Activated T-cell treated with anti-CD3 and anti-CD28 coated beads, Interleukin-2, amount 50 U/mL, for 72 hours (primary cell): ENCODE results near the gene PID1. TPM values are rescaled to one million over a fixed set of nuclear protein-coding genes. Genes with fewer than 3 reads are reported as not detected.
"Not testable (repeated sequence)": the region's sequence is repeated elsewhere in the genome, so short reads cannot be mapped to it uniquely, and the experiment has no call there.

Experiments used
- ATAC-seq, 2 donors: fragments of 150-1000 bp; cut with Tn5 transposase; replicated peaks in 1 of 2; 2 replicates each; pipeline ENCODE4 v1.10.0; 2021; ENCODE audit warnings: moderate library complexity in 2 of 2, mild to moderate bottlenecking in 1 of 2
- DNase-seq, 2 donors: peaks; one replicate each; pipeline ENCODE4 v3.0.0; 2021 to 2022; ENCODE audit warnings: mixed read lengths in 1 of 2
- H3K27ac Mint-ChIP-seq: one replicate; pipeline ENCODE4 v1.8.0; 2022; ENCODE audit warnings: mild to moderate bottlenecking, moderate library complexity, mixed read lengths
- H3K27me3 Mint-ChIP-seq: one replicate; pipeline ENCODE4 v1.8.0; 2022; ENCODE audit warnings: low read depth, mixed read lengths
- H3K36me3 Mint-ChIP-seq, 2 donors: one replicate each; pipeline ENCODE4 v1.8.0; 2022; ENCODE audit warnings: mixed read lengths in 2 of 2, mild to moderate bottlenecking in 1 of 2; ENCODE audit not compliant: insufficient read depth in 2 of 2
- H3K4me1 Mint-ChIP-seq: one replicate; pipeline ENCODE4 v1.8.0; 2022; ENCODE audit warnings: low read depth, mixed read lengths
- H3K4me3 Mint-ChIP-seq, 2 donors: one replicate each; pipeline ENCODE4 v1.8.0; 2022; ENCODE audit warnings: mild to moderate bottlenecking in 2 of 2, mixed read lengths in 2 of 2, moderate library complexity in 2 of 2
- H3K9me3 Mint-ChIP-seq, 2 donors: one replicate each; pipeline ENCODE4 v1.8.0; 2022; ENCODE audit warnings: mixed read lengths in 2 of 2
- total RNA-seq, 2 donors: library from RNA; stranded (reverse); gene quantifications; one replicate each; pipeline ENCODE4 v1.2.3, GENCODE V29; 2022

PID1 gene
- total RNA-seq, 2 donors from 2014 or later: not detected

- Mint-ChIP-seq H3K27ac (no peak overlapping the region), H3K4me3 (no peak overlapping the region), H3K36me3 (no peaks in the 10 kb centered on the region), H3K9me3 (peaks cover 0 to 6% of the 10 kb centered on the region in 2 donors), H3K4me1 (no peaks in the 10 kb centered on the region), H3K27me3 (no peaks in the 10 kb centered on the region)
- ATAC-seq (no peak), DNase-seq (no peak)
These were observed 186.6 kb downstream of the PID1 start for GRCh38 chr2:229084447-229084846.

- H3K4me3 Mint-ChIP-seq: no peak overlapping the region
- no peak overlapping the region for H3K27ac Mint-ChIP-seq
- ATAC-seq (no peak), DNase-seq (no peak)
- no peaks in the 10 kb centered on the region for H3K4me1 Mint-ChIP-seq
- peaks cover 0 to 6% of the 10 kb centered on the region in 2 donors for H3K9me3 Mint-ChIP-seq
- H3K27me3 Mint-ChIP-seq: no peaks in the 10 kb centered on the region
- H3K36me3 Mint-ChIP-seq: no peaks in the 10 kb centered on the region
These were observed 187.3 kb downstream of the PID1 start for GRCh38 chr2:229083606-229084340.

GRCh38 chr2:229081411-229081810 is 189.7 kb downstream of the PID1 start:
- Mint-ChIP-seq H3K27me3 (no peaks in the 10 kb centered on the region), H3K4me1 (no peaks in the 10 kb centered on the region), H3K36me3 (no peaks in the 10 kb centered on the region), H3K27ac (no peak overlapping the region), H3K4me3 (no peak overlapping the region), H3K9me3 (peaks cover 0 to 1% of the 10 kb centered on the region in 2 donors)
- no peak for DNase-seq
- no peak for ATAC-seq

- ATAC-seq (no peak), DNase-seq (no peak)
- H3K27ac Mint-ChIP-seq: no peak overlapping the region
- no peak overlapping the region for H3K4me3 Mint-ChIP-seq
- H3K4me1 Mint-ChIP-seq: no peaks in the 10 kb centered on the region
- peaks cover 3 to 7% of the 10 kb centered on the region in 2 donors for H3K9me3 Mint-ChIP-seq
- peaks cover 0 to 2% of the 10 kb centered on the region in 2 donors for H3K36me3 Mint-ChIP-seq
- no peaks in the 10 kb centered on the region for H3K27me3 Mint-ChIP-seq
These were observed 190.9 kb downstream of the PID1 start for GRCh38 chr2:229080172-229080571.

- ATAC-seq, DNase-seq, H3K4me1 Mint-ChIP-seq, H3K27ac Mint-ChIP-seq, H3K9me3 Mint-ChIP-seq, H3K27me3 Mint-ChIP-seq, H3K36me3 Mint-ChIP-seq, H3K4me3 Mint-ChIP-seq: not testable (repeated sequence)
These were observed 194.2 kb downstream of the PID1 start for GRCh38 chr2:229076886-229077285.

GRCh38 chr2:229073935-229074334 is 197.2 kb downstream of the PID1 start:
- Mint-ChIP-seq H3K36me3 (peaks cover 0 to 2% of the 10 kb centered on the region in 2 donors), H3K4me3 (no peak overlapping the region), H3K27ac (no peak overlapping the region), H3K4me1 (no peaks in the 10 kb centered on the region), H3K9me3 (peaks cover 5 to 7% of the 10 kb centered on the region in 2 donors), H3K27me3 (no peaks in the 10 kb centered on the region)
- ATAC-seq: no peak
- DNase-seq: no peak

- peaks cover 5 to 7% of the 10 kb centered on the region in 2 donors for H3K9me3 Mint-ChIP-seq
- H3K4me3 Mint-ChIP-seq: no peak overlapping the region
- H3K36me3 Mint-ChIP-seq: peaks cover 0 to 2% of the 10 kb centered on the region in 2 donors
- ATAC-seq (no peak), DNase-seq (no peak)
- H3K4me1 Mint-ChIP-seq: no peaks in the 10 kb centered on the region
- H3K27ac Mint-ChIP-seq: no peak overlapping the region
- no peaks in the 10 kb centered on the region for H3K27me3 Mint-ChIP-seq
These were observed 199.7 kb downstream of the PID1 start for GRCh38 chr2:229071292-229071976.

- H3K27me3 Mint-ChIP-seq: no peaks in the 10 kb centered on the region
These were observed 204.9 kb downstream of the PID1 start for GRCh38 chr2:229066121-229066715.

GRCh38 chr2:229064749-229065148 is 206.3 kb downstream of the PID1 start:
- DNase-seq: no peak
- H3K4me1 Mint-ChIP-seq: no peaks in the 10 kb centered on the region
- H3K27me3 Mint-ChIP-seq: no peaks in the 10 kb centered on the region
- no peaks in the 10 kb centered on the region for H3K36me3 Mint-ChIP-seq
- no peak for ATAC-seq
- H3K4me3 Mint-ChIP-seq: no peak overlapping the region
- no peak overlapping the region for H3K27ac Mint-ChIP-seq
- peaks cover 2 to 9% of the 10 kb centered on the region in 2 donors for H3K9me3 Mint-ChIP-seq

More at GRCh38 chr2:229066121-229066715, 204.9 kb downstream of the PID1 start:
- H3K27ac Mint-ChIP-seq: no peak overlapping the region
- peaks cover 2 to 5% of the 10 kb centered on the region in 2 donors for H3K9me3 Mint-ChIP-seq
- H3K4me1 Mint-ChIP-seq: no peaks in the 10 kb centered on the region
- DNase-seq (no peak), ATAC-seq (no peak)
- no peaks in the 10 kb centered on the region for H3K36me3 Mint-ChIP-seq
- H3K4me3 Mint-ChIP-seq: no peak overlapping the region

- H3K27ac Mint-ChIP-seq: no peak overlapping the region
- H3K36me3 Mint-ChIP-seq: no peaks in the 10 kb centered on the region
- ATAC-seq (no peak), DNase-seq (no peak)
- no peaks in the 10 kb centered on the region for H3K4me1 Mint-ChIP-seq
- H3K4me3 Mint-ChIP-seq: no peak overlapping the region
- no peaks in the 10 kb centered on the region for H3K27me3 Mint-ChIP-seq
- peaks cover 3 to 10% of the 10 kb centered on the region in 2 donors for H3K9me3 Mint-ChIP-seq
These were observed 210.9 kb downstream of the PID1 start for GRCh38 chr2:229060147-229060546.

GRCh38 chr2:229059331-229060033 is 211.6 kb downstream of the PID1 start:
- no peak overlapping the region for H3K4me3 Mint-ChIP-seq
- H3K27ac Mint-ChIP-seq: no peak overlapping the region
- no peak for ATAC-seq
- no peak for DNase-seq
- H3K27me3 Mint-ChIP-seq: no peaks in the 10 kb centered on the region
- no peaks in the 10 kb centered on the region for H3K4me1 Mint-ChIP-seq
- peaks cover 3 to 10% of the 10 kb centered on the region in 2 donors for H3K9me3 Mint-ChIP-seq
- no peaks in the 10 kb centered on the region for H3K36me3 Mint-ChIP-seq

- H3K9me3 Mint-ChIP-seq: peaks cover 3 to 10% of the 10 kb centered on the region in 2 donors
- H3K4me3 Mint-ChIP-seq: no peak overlapping the region
- DNase-seq: no peak
- H3K36me3 Mint-ChIP-seq: no peaks in the 10 kb centered on the region
- H3K27ac Mint-ChIP-seq: no peak overlapping the region
- no peaks in the 10 kb centered on the region for H3K27me3 Mint-ChIP-seq
- no peak for ATAC-seq
- no peaks in the 10 kb centered on the region for H3K4me1 Mint-ChIP-seq
These were observed 213.0 kb downstream of the PID1 start for GRCh38 chr2:229057976-229058553.
